ENCODE measurements around the gene TCF25.
A peak's percentile ranks its signal among the peaks of the same experiment; 100 is the strongest.
"Not testable (repeated sequence)": the region's sequence is repeated elsewhere in the genome, so short reads cannot be mapped to it uniquely, and the experiment has no call there.

Gene TCF25, protein sequence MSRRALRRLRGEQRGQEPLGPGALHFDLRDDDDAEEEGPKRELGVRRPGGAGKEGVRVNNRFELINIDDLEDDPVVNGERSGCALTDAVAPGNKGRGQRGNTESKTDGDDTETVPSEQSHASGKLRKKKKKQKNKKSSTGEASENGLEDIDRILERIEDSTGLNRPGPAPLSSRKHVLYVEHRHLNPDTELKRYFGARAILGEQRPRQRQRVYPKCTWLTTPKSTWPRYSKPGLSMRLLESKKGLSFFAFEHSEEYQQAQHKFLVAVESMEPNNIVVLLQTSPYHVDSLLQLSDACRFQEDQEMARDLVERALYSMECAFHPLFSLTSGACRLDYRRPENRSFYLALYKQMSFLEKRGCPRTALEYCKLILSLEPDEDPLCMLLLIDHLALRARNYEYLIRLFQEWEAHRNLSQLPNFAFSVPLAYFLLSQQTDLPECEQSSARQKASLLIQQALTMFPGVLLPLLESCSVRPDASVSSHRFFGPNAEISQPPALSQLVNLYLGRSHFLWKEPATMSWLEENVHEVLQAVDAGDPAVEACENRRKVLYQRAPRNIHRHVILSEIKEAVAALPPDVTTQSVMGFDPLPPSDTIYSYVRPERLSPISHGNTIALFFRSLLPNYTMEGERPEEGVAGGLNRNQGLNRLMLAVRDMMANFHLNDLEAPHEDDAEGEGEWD

DNA sequence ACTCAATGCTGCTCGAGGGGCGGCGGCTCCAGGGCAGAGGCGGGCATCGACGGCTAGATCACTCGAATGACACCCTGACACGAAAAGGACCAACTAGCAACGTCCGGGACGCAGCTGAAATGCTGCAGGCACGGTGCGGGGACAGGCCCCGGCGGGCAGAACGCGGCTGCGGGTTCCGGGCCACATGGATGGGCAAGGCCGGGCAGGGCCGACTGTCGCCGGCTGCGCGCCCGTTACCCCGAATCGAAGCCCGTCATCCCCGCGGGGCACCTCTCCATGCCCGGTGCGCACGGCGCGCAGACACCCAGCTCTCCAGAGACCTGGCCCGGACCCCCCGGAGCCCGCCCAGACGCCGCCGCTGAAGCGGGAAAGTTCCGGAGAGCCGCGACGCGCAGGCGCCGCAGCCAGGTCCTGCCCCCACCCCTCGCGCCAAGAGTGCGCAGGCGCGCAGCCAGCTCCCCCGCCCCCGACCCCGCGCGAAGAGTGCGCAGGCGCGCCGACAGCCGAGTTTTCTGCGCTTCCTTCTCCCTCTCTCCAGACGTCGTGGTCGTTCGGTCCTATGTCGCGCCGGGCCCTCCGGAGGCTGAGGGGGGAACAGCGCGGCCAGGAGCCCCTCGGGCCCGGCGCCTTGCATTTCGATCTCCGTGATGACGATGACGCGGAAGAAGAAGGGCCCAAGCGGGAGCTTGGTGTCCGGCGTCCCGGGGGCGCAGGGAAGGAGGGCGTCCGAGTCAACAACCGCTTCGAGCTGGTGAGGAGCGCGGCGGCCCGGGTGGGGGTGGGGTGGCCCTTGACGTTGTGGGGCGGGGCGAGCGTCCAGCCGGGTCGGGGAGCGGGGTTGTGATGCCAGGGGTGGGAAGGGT, at the start of gene TCF25:
Gene TCF25, plus strand, starts transcription at position 484 of the 863 bp plus-strand sequence. Its CDS starts 76 bp downstream, at position 560.
- peak; percentile 91 for DNase-seq (ENCODE audit: low spot score)

DNA sequence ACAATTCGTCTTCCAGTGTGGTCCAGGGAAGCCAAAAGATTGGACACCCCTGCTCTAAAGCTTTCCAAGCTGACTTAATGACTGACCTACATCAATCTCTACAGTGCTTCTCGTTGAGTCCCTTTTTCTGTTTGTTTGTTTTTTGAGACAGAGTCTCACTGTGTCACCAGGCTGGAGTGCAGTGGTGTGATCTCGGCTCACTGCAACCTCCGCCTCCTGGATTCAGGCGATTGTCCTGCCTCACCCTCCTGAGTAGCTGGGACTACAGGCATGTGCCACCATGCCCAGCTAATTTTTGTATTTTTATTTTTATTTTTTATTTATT, 49.6 kb upstream of the TCF25 start:
- DNase-seq (ENCODE audit: low spot score): not testable (repeated sequence)

DNA sequence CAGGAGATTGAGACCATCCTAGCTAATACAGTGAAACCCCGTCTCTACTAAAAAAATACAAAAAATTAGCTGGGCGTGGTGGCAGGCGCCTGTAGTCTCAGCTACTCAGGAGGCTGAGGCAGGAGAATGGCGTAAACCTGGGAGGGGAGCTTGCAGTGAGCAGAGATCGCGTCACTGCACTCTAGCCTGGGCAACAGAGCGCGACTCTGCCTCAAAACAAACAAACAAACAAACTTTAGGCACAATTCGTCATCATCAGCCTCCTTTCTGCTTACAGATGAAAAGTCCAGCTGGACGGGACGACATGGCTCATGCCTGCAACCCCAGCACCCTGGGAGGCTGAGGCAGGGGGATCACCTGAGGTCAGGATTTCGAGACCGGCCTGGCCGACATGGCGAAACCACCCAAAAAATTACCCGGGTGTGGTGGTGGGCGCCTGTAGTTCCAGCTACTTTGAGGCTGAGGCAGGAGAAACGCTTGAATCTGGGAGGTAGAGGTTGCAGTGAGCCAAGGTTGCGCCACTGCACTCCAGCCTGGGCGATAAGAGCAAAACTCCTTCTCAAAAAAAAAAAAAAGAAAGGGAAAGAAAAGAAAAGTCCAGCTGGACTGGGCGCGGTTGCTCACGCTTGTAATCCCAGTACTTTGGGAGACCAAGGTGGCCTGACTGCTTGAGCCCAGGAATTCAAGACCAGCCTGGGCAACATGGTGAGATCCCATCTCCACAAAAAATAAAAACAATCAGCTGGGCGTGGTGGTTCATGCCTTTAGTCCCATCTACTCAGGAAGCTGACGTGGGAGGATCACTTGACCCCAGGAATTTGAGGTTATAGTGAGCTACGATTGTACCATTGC, 46.6 kb upstream of the TCF25 start:
- no peak for DNase-seq (ENCODE audit: low spot score)

DNA sequence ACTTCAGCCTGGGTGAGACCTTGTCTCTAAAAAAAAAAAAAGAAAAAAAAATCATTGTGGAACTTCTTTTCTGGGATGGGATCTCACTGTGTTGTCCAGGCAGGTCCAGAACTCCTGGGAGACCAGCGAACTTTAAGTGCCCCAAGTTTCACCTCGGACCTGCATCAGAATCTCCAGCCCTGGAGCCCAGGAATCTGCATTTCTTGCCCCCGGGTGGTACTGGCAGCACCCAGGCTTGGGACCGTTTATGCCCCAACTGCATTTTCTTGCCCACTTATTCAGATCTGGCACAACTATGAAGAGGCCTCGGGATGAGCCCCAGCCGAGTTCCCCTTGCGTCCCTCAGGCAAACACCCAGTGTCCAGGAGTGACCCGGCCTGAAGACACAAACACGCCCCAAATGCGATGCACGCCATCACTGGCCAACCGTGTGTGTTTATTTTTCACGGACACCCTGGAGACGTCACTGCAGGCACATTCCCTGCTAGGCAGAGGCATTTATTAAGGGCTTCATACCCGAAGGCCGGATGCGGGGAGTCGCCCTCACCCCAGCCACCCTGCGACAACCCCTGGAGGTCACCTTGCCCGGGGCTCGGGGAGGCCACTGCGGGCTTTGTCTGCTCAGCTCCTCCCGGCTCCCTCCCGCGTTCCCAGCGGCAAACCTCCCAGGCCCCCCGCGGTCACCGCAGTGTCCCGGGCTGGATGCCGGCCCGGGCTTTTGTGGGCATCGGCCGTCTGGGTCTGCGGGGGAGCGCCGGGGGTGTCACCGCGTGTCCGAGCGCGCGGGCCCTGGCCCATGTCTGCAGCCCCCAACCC, 45.8 kb upstream of the TCF25 start:
- no peak for DNase-seq (ENCODE audit: low spot score)

DNA sequence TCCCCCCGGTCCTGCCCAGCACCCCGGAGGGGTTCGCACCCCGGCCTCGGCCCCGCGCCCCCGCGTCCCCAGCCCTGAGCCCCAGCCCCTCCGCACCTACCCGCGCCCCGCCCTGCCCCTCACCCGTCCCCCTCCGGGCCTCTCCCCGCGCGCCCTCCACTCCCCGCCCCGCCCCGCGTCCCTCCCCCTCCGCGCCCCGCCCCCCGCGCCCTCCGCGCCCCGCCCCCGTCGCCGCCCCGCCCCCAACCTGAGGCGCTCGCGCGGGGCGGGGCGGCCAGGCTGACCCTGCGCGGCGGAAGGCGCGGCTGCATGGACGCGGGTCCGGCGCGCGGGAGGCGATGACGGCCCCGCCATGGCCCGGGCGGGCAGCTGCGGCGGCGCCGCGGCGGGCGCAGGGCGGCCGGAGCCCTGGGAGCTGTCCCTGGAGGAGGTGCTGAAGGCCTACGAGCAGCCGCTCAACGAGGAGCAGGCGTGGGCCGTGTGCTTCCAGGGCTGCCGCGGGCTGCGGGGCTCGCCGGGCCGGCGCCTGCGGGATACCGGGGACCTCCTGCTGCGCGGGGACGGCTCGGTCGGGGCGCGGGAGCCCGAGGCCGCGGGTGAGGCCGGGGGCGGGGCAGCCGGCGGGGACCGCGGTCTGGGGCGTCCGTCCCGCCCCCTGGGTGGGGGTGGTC, 45.1 kb upstream of the TCF25 start, which contains the start of gene SPIRE2:
Gene SPIRE2, plus strand, starts transcription at position 277 of the 671 bp plus-strand sequence. Its CDS starts 76 bp downstream, at position 353.
- DNase-seq (ENCODE audit: low spot score): peak; percentile 38

DNA sequence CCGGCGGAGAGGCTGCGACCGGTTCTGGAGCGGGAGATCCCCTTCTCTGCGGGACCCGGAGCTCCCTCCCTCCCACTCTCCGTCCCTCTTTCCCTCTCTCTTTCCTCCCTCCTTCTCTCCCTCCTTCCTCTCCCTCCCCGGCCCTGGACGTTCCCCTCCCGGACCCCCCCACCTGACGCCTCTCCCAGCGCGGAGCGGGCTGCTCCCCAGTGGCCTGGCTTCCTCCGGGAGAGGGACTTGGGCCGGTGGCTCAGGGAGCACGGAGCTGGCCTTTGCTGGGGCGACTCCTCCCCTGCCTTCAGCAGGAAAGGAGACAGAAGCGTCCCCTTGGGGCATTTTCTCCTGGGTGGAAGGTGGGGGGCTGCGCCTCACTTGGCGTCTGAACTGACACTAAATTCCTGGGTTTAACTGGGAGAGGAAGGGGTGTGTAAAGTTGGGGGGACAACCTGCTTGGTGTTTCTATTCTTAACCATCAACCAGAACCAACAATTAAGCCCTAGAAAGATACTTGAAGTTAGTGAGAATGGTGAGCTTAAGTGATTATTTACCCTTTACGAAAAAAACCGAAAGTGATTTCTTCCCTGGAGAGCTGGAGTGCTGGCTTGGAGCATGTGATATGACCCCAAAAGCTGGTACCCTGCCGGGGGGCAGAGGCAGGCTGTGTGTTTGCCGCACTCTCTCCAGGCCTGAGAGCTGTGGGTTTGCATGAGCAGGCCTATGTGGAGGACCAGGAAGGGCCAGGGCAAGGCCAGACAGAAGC, 44.3 kb upstream of the TCF25 start:
- no peak for DNase-seq (ENCODE audit: low spot score)

DNA sequence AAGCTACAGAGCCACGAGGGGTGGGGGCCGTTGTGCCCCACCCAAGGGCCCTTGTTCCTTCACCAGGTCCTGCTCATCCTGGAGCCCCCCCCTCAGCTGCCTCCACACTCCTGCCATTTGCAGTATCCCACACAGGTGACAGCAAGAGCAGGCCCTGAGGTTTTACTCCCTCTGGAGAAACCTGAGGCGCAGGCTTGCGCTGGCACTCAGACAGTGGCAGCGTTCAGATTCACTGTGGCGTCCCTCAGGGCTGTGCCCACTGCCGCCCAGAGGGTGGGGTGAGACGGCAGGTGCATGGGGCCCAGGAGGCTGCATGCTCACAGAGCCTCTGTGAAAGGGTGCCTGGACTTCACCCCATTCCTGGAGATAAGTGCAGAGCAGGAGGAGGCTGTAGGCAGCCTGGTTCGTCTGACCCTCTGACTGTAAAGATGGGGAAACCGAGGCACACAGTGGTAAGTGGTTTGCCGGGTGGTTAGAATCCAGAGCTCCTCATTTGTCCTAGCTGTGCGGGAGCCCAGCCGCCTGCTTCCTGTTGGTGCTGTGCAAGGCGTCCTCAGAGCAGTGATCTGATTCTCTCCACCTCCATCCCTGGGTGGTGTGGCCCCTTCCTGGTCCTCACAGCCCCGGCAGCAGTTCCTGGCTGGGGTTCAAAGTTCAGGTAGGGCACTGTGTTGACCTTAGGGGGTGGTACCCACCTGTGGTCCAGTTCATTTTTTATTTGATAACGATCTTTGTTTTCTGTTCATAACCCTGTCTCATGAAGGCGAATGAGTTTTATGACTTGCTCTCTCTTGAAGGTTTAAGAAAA, 43.6 kb upstream of the TCF25 start:
- no peak for DNase-seq (ENCODE audit: low spot score)

DNA sequence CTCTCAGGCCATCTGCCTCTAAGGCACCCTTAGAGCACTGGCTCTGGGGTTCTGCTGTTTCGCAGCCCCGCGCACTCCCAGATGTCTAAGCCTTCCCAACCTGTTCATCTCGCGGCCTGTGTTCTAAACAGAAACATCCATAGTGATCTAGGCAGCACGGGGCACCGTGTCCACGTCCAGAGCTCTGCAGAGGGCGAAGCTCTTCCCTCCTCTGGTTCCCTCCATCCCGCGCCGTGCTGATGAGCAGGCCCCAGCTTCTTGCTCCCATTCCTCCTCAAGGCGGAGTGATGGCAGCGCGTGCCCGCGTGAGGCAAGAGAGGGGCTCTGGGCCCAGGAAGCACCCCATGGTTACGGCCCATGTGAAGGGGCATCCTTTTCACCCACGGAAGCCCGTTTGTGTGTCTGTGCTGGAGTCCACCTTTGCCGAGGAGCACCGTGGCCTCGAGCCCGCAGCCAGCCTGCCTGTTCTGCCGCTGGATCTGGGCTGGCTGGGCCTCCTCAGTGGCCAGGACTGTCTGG, 41.5 kb upstream of the TCF25 start:
- no peak for DNase-seq (ENCODE audit: low spot score)

DNA sequence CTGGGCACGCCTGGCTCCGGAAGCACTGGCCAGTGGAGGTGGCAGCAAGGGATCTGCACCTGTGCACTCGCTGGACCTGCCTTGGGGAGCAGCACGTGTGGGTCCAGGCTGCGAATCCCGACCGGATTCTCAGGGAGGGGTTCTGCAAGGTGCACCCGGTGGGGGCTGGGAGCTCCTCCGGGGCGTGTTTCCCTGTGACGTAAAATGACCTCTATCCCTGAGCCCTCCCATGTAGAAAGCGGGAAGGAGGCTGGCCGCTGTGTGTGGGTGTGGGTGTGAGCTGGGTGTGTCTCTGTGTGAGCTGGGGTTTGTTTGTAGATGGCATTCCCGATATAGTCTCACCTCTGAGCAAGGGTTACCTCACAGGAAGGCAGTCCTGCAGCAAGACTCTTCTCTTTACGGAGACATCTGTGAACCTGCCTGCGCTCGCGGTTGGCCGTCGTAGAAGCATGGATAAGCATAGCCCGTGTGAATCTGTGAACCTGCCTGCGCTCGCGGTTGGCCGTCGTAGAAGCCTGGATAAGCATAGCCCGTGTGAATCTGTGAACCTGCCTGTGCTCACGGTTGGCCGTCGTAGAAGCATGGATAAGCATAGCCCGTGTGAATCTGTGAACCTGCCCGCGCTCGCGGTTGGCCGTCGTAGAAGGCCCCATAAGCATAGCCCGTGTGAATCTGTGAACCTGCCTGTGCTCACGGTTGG, 39.6 kb upstream of the TCF25 start:
- not testable (repeated sequence) for DNase-seq (ENCODE audit: low spot score)

DNA sequence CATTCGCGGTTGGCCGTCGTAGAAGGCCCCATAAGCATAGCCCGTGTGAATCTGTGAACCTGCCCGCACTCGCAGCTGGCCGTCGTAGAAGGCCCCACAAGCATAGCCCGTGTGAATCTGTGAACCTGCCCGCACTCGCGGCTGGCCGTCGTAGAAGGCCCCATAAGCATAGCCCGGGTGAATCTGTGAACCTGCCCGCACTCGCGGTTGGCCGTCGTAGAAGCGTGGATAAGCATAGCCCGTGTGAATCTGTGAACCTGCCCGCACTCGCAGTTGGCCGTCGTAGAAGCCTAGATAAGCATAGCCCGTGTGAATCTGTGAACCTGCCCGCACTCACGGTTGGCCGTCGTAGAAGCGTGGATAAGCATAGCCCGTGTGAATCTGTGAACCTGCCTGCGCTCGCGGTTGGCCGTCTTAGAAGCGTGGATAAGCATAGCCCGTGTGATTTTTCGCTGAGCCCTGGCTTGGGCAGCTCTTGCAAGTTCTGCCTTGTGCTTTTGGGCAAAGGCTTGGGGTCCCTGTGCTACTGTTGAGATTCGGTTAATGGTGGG, 38.5 kb upstream of the TCF25 start:
- not testable (repeated sequence) for DNase-seq (ENCODE audit: low spot score)

DNA sequence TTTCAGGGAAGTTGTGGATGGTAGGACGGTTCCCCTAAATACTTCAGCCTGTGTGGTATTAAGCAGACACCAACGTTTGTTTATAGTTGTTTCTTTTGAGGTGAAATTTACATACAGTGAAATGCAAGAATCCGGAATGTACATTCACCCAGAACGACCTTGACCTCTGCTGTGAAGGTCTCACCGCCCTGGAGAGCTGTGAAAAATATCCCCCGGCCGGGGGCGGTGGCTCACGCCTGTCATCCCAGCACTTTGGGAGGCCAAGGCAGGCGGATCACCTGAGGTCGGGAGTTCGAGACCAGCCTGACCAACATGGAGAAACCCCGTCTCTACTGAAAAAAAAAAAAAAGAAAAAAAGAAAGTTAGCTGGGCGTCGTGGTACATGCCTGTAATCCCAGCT, 36.9 kb upstream of the TCF25 start:
- DNase-seq (ENCODE audit: low spot score): not testable (repeated sequence)

DNA sequence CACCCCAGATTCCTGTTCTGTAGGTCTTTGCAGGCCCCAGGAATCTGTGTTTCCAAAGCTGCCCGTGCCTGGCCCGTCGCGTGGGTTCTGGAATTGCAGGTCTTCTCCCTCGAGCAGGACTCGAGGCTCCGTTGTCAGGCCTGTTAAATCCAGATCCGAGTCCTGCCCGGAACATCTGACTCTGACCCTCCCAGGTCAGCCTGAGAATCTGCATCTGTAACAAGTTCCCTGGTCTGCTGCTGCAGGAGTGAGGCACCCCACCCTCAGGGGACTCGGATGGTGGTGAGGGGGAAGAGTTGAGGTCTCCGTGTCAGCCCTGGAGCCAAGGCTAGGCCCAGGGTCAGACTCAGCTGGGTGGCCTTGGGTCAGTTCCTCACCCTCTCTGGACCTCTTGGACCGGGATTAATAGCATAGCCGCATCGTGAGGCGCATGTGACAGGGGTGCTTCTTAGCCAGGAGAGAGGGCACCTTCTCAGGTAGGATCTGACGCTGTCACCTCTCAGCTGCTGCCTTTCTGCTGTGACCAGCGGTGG, 36.3 kb upstream of the TCF25 start:
- no peak for DNase-seq (ENCODE audit: low spot score)

DNA sequence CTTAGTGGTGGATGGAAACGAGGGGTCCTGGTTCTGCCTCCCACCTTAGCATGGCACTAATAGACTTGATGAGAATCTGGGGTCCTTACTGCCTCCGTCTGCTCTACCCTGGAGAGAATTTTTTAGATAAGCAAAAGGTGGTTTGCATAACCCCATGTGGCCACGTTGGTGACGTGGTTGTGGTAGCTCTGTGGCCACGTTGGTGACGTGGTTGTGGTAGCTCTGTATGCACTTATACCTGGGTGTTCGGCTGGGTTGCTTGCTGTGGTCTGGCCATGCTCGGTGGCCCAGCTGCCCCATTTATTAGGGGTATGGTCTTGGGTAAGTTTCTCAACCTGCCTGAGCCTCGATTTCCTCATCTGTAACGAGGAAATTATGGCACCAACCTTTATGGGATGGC, 32.1 kb upstream of the TCF25 start:
- peak; percentile 44 for DNase-seq (ENCODE audit: low spot score)

DNA sequence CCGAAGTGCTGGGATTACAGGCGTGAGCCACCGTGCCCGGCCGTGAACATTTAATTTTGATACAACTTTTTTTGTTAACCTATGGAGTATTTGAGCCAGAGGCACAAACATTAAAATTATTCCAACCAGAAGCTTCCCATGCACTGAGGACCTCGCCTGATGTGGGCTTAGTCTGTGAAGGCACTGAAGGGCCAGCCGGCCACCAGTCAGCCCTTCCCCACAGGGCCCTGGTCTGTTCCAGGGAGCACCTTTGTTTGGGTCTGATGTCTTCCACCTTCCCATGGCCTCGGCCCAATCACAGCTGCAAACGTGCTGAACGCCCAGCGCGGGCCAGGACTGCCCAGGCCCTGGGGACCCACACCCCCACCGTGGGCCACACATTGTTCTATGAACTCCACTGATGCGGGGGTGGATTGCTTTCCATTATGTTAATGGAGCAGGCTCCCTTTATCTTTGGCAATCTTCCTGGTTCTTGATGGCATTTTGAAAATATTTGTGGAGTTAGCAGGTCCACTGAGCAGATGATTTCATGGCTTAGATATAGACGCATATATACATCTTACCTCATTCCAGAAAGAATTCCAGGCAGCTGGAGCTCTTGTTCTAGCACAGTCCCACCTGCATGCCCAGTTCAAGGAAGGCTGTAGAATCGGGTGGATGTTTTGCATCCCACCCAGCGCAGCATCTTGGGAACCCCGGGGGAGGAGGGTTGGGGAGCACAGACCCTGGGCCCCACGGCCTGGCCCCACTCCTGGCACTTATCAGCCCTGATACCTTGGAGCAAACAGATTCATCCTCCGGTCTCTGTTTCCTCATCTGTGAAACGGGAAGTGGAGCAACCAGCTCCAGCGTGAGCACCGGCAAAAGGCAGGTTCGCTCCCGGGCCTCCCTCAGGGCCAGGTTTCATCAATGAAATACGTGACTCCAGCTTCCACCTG, 30.7 kb upstream of the TCF25 start:
- DNase-seq (ENCODE audit: low spot score): no peak

DNA sequence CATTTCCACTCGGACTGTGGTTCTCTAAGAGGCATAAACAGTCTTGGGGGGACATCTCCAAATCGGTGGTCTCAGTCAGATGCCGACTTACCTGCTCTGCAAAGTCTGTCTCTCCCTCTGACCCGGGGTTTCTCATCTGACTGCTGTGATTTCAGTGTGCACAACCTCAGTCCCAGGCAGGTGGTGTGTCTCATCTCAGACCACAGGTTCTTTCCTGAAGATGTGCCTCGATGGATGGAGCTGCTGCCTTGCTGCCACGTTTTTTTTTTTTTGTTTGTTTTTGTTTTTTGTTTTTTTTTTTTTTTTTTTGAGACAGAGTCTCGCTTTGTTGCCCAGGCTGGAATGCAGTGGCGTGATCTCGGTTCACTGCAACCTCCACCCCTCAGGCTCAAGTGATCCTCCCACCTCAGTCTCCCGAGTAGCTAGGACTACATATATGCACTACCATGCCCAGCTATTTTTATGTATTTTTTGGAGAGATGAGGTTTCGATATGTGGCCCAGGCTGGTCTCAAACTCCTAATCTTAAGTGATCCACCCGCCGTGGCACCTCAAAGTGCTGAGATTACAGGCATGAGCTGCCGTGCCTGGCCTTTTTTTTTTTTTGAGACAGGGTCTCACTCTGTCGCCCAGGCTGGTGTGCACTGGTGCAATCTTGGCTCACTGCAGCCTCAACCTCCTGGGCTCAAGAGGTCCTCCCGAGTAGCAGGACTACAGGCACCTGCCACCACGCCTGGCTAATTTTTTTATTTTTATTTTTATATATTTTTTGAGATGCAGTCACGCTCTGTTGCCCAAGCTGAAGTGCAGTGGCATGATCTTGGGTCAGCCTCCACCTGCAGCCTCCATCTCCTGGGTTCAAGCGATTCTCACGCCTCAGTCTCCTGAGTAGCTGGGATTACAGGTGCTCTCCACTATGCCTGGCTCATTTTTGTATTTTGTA, 29.7 kb upstream of the TCF25 start:
- DNase-seq (ENCODE audit: low spot score): no peak

All from activated CD4-positive, alpha-beta T cell treated with anti-CD3 and anti-CD28 coated beads, Interleukin-2, Interleukin-4, amounts not matched to agents 100 ng/mL and 50 ng/mL, durations not matched to agents 16 hours and 8 hours (primary cell).